Mucosa of descending colon (tissue), 3 donors: Measurements from ENCODE around the gene MUSTN1. TPM values are rescaled to one million over a fixed set of nuclear protein-coding genes. Genes with fewer than 3 reads are reported as not detected.

Source experiments
- ATAC-seq: fragments of 200-7000 bp; cut with Tn5 transposase; one replicate; pipeline ENCODE4 v1.9.1; 2020; ENCODE audit warnings: mild to moderate bottlenecking, moderate library complexity
- DNase-seq, 3 donors: peaks; one replicate each; pipeline ENCODE4 v3.0.0-alpha.2; 2020
- H3K36me3 ChIP-seq: fragments of 200-600 bp; one replicate; pipeline ENCODE4 v1.8.0; 2021; ENCODE audit warnings: low read depth, mild to moderate bottlenecking
- H3K4me1 ChIP-seq: fragments of 200-600 bp; one replicate; pipeline ENCODE4 v1.8.0; 2021; ENCODE audit warnings: low read depth, mild to moderate bottlenecking
- H3K4me3 ChIP-seq: fragments of 200-600 bp; one replicate; pipeline ENCODE4 v1.8.0; 2021; ENCODE audit warnings: mild to moderate bottlenecking
- H3K9me3 ChIP-seq: fragments of 200-600 bp; one replicate; pipeline ENCODE4 v1.8.0; 2021; ENCODE audit warnings: mild to moderate bottlenecking
- intact Hi-C, 2 donors: fragments of 100-400 bp; cut with DNase I in 1 of 2; cut with micrococcal nuclease in 1 of 2; formaldehyde crosslinking; loops; one replicate each; pipeline versions ENCODE4 v1.11.0 to v1.11.1; 2022; cut with DNase I, micrococcal nuclease
- total RNA-seq, 3 donors: library from RNA; stranded (reverse); fragmentation: NEBNext Ultra II Directional in 2 of 3; extraction: Animal tissue kit (Norgen Biotek cat#: 25700) in 2 of 3; gene quantifications; one replicate each; pipeline versions ENCODE4 v1.2.1 to v1.2.4, GENCODE V29; 2021 to 2023
- TF ChIP-seq, protein P1 (sequence below): fragments of 200-600 bp; IDR thresholded peaks from one replicate; pipeline ENCODE4 v1.8.0; 2022; ENCODE audit warnings: antibody characterized with exemption, mild to moderate bottlenecking
- donor health status: DM: no; HTN: no; CAD: no; lungs with moderate emphysema.
- donor health status: DM: no; HTN: no; CAD: no.
- donor health status: DM: no; HTN: yes; CAD: no.

MUSTN1 gene
- total RNA-seq, 3 donors from 2014 or later = 1.9 to 5.3 (median 4.0) TPM

- ATAC-seq (peak; percentile 52), DNase-seq (no peak)
- TF ChIP-seq, protein P1, sequence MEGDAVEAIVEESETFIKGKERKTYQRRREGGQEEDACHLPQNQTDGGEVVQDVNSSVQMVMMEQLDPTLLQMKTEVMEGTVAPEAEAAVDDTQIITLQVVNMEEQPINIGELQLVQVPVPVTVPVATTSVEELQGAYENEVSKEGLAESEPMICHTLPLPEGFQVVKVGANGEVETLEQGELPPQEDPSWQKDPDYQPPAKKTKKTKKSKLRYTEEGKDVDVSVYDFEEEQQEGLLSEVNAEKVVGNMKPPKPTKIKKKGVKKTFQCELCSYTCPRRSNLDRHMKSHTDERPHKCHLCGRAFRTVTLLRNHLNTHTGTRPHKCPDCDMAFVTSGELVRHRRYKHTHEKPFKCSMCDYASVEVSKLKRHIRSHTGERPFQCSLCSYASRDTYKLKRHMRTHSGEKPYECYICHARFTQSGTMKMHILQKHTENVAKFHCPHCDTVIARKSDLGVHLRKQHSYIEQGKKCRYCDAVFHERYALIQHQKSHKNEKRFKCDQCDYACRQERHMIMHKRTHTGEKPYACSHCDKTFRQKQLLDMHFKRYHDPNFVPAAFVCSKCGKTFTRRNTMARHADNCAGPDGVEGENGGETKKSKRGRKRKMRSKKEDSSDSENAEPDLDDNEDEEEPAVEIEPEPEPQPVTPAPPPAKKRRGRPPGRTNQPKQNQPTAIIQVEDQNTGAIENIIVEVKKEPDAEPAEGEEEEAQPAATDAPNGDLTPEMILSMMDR = no peak
- Histone ChIP-seq H3K36me3 (no peaks in the 10 kb centered on the region), H3K4me1 (peaks cover 8% of the 10 kb centered on the region), H3K4me3 (no peak overlapping the region), H3K9me3 (no peaks in the 10 kb centered on the region)
- intact Hi-C loops = no loop called here
Observed at GRCh38 chr3:52873433-52874159, 38.8 kb upstream of the MUSTN1 start.

GRCh38 chr3:52872245-52872644, 37.4 kb upstream of the MUSTN1 start:
- ATAC-seq (no peak), DNase-seq (no peak)
- Histone ChIP-seq H3K4me1 (peaks cover 8% of the 10 kb centered on the region), H3K4me3 (no peak overlapping the region), H3K9me3 (no peaks in the 10 kb centered on the region), H3K36me3 (no peaks in the 10 kb centered on the region)
- TF ChIP-seq, protein P1 = no peak
- intact Hi-C loops = no loop called here

DNA sequence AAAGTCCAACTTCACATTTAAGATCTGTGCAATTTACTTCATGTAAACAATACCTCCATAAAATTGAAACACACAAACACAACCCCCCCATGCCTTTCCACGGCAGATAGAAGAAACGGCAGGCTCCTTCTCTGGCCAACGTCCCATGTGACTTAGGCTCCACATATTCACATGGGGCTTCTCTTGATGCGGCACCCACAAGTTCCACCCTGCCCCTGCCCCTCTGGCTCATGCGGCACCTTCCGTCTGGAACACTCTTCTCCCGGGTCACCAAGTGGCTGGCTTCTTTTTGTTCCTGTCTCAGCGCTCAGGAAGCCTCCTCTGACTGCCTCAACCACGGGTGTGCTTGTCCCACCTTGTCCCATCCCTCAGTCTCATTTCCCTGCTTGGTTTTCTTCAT, 36.9 kb upstream of the MUSTN1 start:
- no peak for DNase-seq
- intact Hi-C loops = no loop called here
- TF ChIP-seq, protein P1 = no peak
- Histone ChIP-seq H3K4me3 (no peak overlapping the region), H3K36me3 (no peaks in the 10 kb centered on the region), H3K9me3 (no peaks in the 10 kb centered on the region), H3K4me1 (peaks cover 8% of the 10 kb centered on the region)
- ATAC-seq = no peak

DNA sequence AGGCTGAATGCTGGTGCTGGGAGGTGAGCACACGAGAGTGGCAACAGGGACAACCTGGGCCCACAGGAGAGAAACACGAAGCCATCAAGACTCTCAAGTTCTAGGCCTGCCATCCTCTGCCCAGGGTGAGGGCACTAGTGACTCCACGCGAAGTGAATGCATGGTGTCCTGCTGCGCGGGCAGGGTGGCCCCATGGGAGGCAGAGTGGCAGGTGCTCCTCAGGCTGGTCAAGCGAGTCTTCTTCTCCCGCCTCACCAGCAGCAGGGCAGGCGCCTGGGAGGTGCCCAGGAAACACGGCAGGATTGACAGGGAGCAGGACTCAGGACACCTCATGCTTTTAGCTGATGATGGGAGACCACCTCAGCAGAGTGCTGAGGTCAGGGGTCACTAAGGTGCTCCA, 35.7 kb upstream of the MUSTN1 start:
- DNase-seq (no peak), ATAC-seq (no peak)
- Histone ChIP-seq H3K36me3 (no peaks in the 10 kb centered on the region), H3K9me3 (no peaks in the 10 kb centered on the region), H3K4me3 (no peak overlapping the region), H3K4me1 (peaks cover 8% of the 10 kb centered on the region)
- intact Hi-C loops = no loop called here
- TF ChIP-seq, protein P1 = no peak

GRCh38 chr3:52866427-52866826, 31.6 kb upstream of the MUSTN1 start:
- Histone ChIP-seq H3K36me3 (no peaks in the 10 kb centered on the region), H3K4me1 (no peaks in the 10 kb centered on the region), H3K4me3 (no peak overlapping the region), H3K9me3 (no peaks in the 10 kb centered on the region)
- ATAC-seq (no peak), DNase-seq (no peak)
- intact Hi-C loops = no loop called here
- TF ChIP-seq, protein P1 = no peak
